Ovary (tissue), 9 donors: ENCODE data around the gene EPHB6. TPM values are rescaled to one million over a fixed set of nuclear protein-coding genes. Genes with fewer than 3 reads are reported as not detected.
A peak's percentile ranks its signal among the peaks of the same experiment; 100 is the strongest.

Experiments
- DNase-seq, 5 donors: peaks; one replicate each; pipeline ENCODE4 v3.0.0-alpha.2; 2019 to 2020
- H3K27ac ChIP-seq, 2 donors: fragments of 200-600 bp; one replicate each; pipeline versions ENCODE4 v1.5.1 to v1.8.0; 2019 to 2022
- H3K27me3 ChIP-seq: fragments of 200-600 bp; one replicate; pipeline ENCODE4 v1.8.0; 2022
- H3K36me3 ChIP-seq: fragments of 200-600 bp; sonication (generic); one replicate; pipeline ENCODE4 v1.5.1; 2019
- H3K4me1 ChIP-seq: one replicate; pipeline ENCODE4 v1.8.1; 2013; ENCODE audit warnings: mild to moderate bottlenecking, moderate library complexity; ENCODE audit not compliant: insufficient read depth
- H3K4me3 ChIP-seq: fragments of 200-600 bp; sonication (generic); one replicate; pipeline ENCODE4 v1.5.1; 2017
- H3K9me3 ChIP-seq, 2 donors: fragments of 200-600 bp in 1 of 2; sonication (generic) in 1 of 2; one replicate each; pipeline versions ENCODE4 v1.5.1 to v1.8.1; 2013 to 2019; ENCODE audit warnings: mild to moderate bottlenecking in 1 of 2, moderate library complexity in 1 of 2
- EP300 ChIP-seq: sonication (generic); formaldehyde crosslinking; IDR thresholded peaks from one replicate; pipeline ENCODE4 v1.6.1; 2017; ENCODE audit warnings: antibody characterized with exemption
- POLR2A ChIP-seq: fragments of 450-650 bp; IDR thresholded peaks from one replicate; pipeline ENCODE4 v1.6.1; 2017; ENCODE audit warnings: antibody characterized with exemption, mild to moderate bottlenecking, moderate library complexity
- WGBS, 3 donors: extraction: QIAGEN DNeasy Blood & Tissue Kit in 1 of 3; methylation state at CpG; one replicate each; pipeline versions ENCODE4 v1.1.5 to v1.1.7; 2013 to 2017; 5-methylcytosine and 5-hydroxymethylcytosine counted together
- intact Hi-C, 4 donors: fragments of 100-400 bp; cut with DNase I; formaldehyde crosslinking; loops; one replicate each; pipeline versions ENCODE4 v1.11.0 to v1.15.1; 2022 to 2023
- polyA plus RNA-seq, 2 donors: library from polyadenylated mRNA; stranded (reverse); fragments of 200-250 nt in 1 of 2; fragments of 350-450 nt in 1 of 2; fragmentation: Illumina TruSeq in 1 of 2; extraction: RNeasy Lipid Tissue Mini Kit (QIAGEN cat#74804) in 1 of 2; gene quantifications; one replicate each; pipeline ENCODE4 v1.2.3, GENCODE V29; 2013 to 2014
- total RNA-seq, 7 donors: library from RNA; depleted of rRNA in 2 of 7; stranded (reverse); fragments of >200 nt in 2 of 7; fragmentation: NEBNext Ultra II Directional in 3 of 7; extraction: Animal tissue kit (Norgen Biotek cat#: 25700) in 3 of 7; gene quantifications; one replicate each; pipeline versions ENCODE4 v1.1.0 to v1.2.4, GENCODE V29; 2016 to 2023
- TF ChIP-seq, protein P1 (sequence below), 3 donors: fragments of 450-650 bp in 2 of 3; fragments of 200-600 bp in 1 of 3; IDR thresholded peaks; one replicate each; pipeline versions ENCODE4 v1.5.1 to v1.8.0; 2016 to 2022; ENCODE audit warnings: antibody characterized with exemption in 3 of 3, mild to moderate bottlenecking in 1 of 3
- donor health status: DM: no; HTN: no; CAD: no; lungs with moderate emphysema.
- donor health status: DM: no; HTN: no; CAD: no.
- donor health status: Bipolar disorder and iron deficiency.
- donor health status: DM: yes; HTN: yes; CAD: no.
- donor health status: DM: no; HTN: no; CAD: no.
- donor health status: DM: yes; HTN: yes; CAD: no.

EPHB6 gene
- total and polyA plus RNA-seq, 9 donors, result 10.7 to 41.1 (median 28.5) TPM

DNA sequence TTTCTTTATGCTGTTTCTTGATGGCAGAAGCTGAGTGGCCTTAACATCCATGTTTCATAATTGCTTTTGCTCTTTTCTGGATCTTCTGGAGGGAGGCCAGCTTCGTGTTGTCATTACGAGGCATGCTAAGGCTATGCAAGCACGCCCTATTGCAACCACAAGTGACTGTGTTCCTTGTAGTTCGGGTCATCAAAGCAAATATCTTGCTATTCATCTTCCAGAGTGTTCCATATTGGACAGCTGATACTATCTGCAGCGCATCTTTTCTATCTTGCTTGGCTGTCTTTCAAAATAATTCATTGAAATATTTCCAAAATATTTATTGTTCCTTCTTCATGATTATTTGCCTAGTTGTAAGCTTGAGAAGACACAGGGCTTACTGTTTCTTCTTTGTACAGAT lies 5.0 kb downstream of the EPHB6 start:
- Histone ChIP-seq H3K36me3 (no peaks in the 10 kb centered on the region), H3K27me3 (no peaks in the 10 kb centered on the region), H3K9me3 (no peaks in the 10 kb centered on the region), H3K4me1 (peaks cover 1% of the 10 kb centered on the region), H3K27ac (no peak overlapping the region), H3K4me3 (no peak overlapping the region)
- DNase-seq, result peak in 3 of 5 donors; percentile 53 to 56 (median 54)
- 26 to 37% (median 30%) methylated on average over 5 of the region's 5 CpGs for WGBS, 3 donors
- TF ChIP-seq POLR2A (no peak), EP300 (no peak)
- TF ChIP-seq, protein P1, sequence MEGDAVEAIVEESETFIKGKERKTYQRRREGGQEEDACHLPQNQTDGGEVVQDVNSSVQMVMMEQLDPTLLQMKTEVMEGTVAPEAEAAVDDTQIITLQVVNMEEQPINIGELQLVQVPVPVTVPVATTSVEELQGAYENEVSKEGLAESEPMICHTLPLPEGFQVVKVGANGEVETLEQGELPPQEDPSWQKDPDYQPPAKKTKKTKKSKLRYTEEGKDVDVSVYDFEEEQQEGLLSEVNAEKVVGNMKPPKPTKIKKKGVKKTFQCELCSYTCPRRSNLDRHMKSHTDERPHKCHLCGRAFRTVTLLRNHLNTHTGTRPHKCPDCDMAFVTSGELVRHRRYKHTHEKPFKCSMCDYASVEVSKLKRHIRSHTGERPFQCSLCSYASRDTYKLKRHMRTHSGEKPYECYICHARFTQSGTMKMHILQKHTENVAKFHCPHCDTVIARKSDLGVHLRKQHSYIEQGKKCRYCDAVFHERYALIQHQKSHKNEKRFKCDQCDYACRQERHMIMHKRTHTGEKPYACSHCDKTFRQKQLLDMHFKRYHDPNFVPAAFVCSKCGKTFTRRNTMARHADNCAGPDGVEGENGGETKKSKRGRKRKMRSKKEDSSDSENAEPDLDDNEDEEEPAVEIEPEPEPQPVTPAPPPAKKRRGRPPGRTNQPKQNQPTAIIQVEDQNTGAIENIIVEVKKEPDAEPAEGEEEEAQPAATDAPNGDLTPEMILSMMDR (IDR thresholded peaks at IDR 0.05), result no peak
- intact Hi-C loops, result loop anchor here in 1 of 4 donors (5.0 to 10.0 kb wide), 2 partner anchors 145 to 357 kb away; no protein-coding TSS in a partner anchor

DNA sequence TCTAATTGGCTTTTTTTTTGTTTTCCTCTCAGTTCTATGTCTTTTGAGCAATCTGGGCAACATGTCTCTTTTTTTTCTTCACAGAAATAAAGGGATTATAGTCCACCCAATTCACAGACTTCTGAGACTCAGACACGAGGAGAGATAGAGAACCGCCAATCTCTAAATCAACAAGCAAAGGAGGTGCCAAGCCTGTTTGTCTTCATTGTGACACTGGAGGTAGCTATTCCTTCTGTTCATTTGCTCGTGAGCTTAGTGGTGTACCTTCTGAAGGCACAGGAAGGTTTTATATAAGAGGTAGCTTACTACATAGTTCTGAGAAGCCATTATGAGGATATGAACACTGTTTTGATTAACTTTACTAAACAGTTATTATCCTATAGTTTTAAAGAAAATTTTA lies 6.1 kb downstream of the EPHB6 start:
- H3K4me3 ChIP-seq, result no peak overlapping the region
- no peak overlapping the region for H3K27ac ChIP-seq
- no peaks in the 10 kb centered on the region for H3K27me3 ChIP-seq
- no peak for TF ChIP-seq EP300
- TF ChIP-seq, protein P1 (IDR thresholded peaks at IDR 0.05), result no peak
- no peak for TF ChIP-seq POLR2A
- no peaks in the 10 kb centered on the region for H3K9me3 ChIP-seq
- H3K4me1 ChIP-seq, result no peaks in the 10 kb centered on the region
- DNase-seq, result no peak
- intact Hi-C loops, result no loop called here
- WGBS, 3 donors, result 86 to 97% (median 90%) methylated on average over 3 of the region's 3 CpGs
- no peaks in the 10 kb centered on the region for H3K36me3 ChIP-seq

DNA sequence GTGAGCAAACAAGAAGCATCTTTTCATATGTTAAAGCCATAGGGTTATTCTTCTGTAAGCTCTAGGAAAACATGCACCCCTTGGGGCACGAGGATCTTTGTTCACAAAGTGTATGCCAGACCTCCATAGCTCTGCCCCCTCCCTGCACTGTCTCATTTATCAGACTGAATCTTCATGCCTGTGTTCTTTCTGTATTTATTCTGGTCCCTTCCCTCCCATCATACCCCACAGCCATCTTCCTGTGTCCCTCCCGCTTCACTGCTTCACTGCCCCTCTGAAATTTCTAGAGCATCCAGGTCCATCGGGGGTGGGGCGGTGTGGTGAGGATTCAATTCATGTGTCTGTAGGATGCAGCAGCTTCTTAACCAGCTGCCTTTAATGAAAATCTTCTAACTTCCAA lies 7.5 kb downstream of the EPHB6 start:
- TF ChIP-seq EP300, result no peak
- TF ChIP-seq, protein P1 (IDR thresholded peaks at IDR 0.05), result no peak
- TF ChIP-seq POLR2A, result no peak
- no peak for DNase-seq
- Histone ChIP-seq H3K27ac (no peak overlapping the region), H3K4me1 (no peaks in the 10 kb centered on the region), H3K27me3 (no peaks in the 10 kb centered on the region), H3K4me3 (no peak overlapping the region), H3K9me3 (no peaks in the 10 kb centered on the region), H3K36me3 (no peaks in the 10 kb centered on the region)
- WGBS, 3 donors, result 91 to 96% (median 94%) methylated on average over 4 of the region's 4 CpGs
- intact Hi-C loops, result no loop called here

DNA sequence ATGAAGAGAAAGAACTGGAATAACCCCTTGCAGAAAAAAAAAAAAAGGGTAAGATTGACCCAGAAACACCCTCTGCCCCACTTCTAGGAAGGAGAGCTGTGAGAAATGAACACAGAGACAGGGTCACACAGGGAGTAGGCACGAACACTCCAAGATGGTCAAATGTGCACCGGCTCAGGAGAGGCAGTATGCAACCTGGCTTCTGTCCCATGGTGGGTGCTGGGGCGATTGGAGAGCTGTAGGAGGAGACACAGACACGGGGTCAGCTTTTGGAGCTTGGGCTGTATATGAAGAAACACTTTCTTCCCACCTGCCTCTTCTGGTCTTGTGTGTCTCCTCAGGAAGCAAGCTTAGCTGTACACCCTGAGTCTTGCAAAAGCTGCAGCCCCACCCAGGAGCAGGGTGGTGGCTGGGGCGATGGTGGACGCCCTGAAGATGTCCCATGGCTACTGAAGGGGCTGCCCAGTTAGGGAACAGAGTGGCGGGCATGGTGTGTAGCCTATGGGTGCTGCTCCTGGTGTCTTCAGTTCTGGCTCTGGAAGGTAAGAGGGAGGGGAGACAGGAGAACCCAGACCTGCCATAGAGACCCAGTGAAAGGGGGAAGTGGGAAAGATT lies 8.0 kb downstream of the EPHB6 start:
- Histone ChIP-seq H3K9me3 (no peaks in the 10 kb centered on the region), H3K27ac (no peak overlapping the region), H3K4me3 (no peak overlapping the region), H3K27me3 (no peaks in the 10 kb centered on the region), H3K4me1 (no peaks in the 10 kb centered on the region), H3K36me3 (no peaks in the 10 kb centered on the region)
- no peak for TF ChIP-seq POLR2A
- TF ChIP-seq EP300, result no peak
- TF ChIP-seq, protein P1 (IDR thresholded peaks at IDR 0.05), result no peak
- DNase-seq, result no peak
- intact Hi-C loops, result no loop called here
- WGBS, 3 donors, result 87 to 90% (median 88%) methylated on average over 7 of the region's 7 CpGs
